Uterus (tissue), 4 donors: Measurements from ENCODE around the gene TOR4A. TPM values are rescaled to one million over a fixed set of nuclear protein-coding genes. Genes with fewer than 3 reads are reported as not detected.

Experiments
- DNase-seq, 2 donors: peaks; one replicate each; pipeline ENCODE4 v3.0.0-alpha.2; 2019 to 2020
- H3K27ac ChIP-seq, 2 donors: fragments of 200-600 bp; sonication (generic); 1 replicate in 1 of 2; 2 replicates in 1 of 2; pipeline ENCODE4 v1.5.1; 2016 to 2018
- H3K27me3 ChIP-seq, 2 donors: fragments of 200-600 bp; sonication (generic); one replicate each; pipeline ENCODE4 v1.5.1; 2018 to 2019; ENCODE audit warnings: control low read depth in 1 of 2
- H3K36me3 ChIP-seq, 2 donors: fragments of 200-600 bp; sonication (generic); one replicate each; pipeline ENCODE4 v1.5.1; 2019; ENCODE audit warnings: control low read depth in 1 of 2
- H3K4me1 ChIP-seq, 2 donors: fragments of 200-600 bp; sonication (generic); one replicate each; pipeline ENCODE4 v1.5.1; 2018 to 2019; ENCODE audit warnings: control low read depth in 1 of 2
- H3K4me3 ChIP-seq, 2 donors: fragments of 200-600 bp; sonication (generic); 1 replicate in 1 of 2; 2 replicates in 1 of 2; pipeline ENCODE4 v1.5.1; 2018 to 2019; ENCODE audit warnings: mild to moderate bottlenecking in 1 of 2
- H3K9me3 ChIP-seq, 2 donors: fragments of 200-600 bp; sonication (generic); one replicate each; pipeline ENCODE4 v1.5.1; 2019; ENCODE audit warnings: control low read depth in 1 of 2
- CTCF ChIP-seq, 4 experiments: fragments of 200-600 bp in 2 of 4; fragments of 450-650 bp in 2 of 4; sonication (generic) in 2 of 4; IDR thresholded peaks; one replicate each; pipeline ENCODE4 v1.5.1; 2016 to 2019; ENCODE audit warnings: antibody characterized with exemption in 4 of 4, mild to moderate bottlenecking in 2 of 4, moderate library complexity in 1 of 4
- POLR2A ChIP-seq, 2 donors: fragments of 450-650 bp; IDR thresholded peaks; one replicate each; pipeline ENCODE4 v1.6.1; 2016; ENCODE audit warnings: antibody characterized with exemption in 2 of 2, mild to moderate bottlenecking in 1 of 2, moderate library complexity in 1 of 2
- intact Hi-C: fragments of 100-400 bp; cut with DNase I; formaldehyde crosslinking; loops from one replicate; pipeline ENCODE4 v1.15.1; 2023; ENCODE audit warnings: low total_unique reads
- total RNA-seq, 4 donors: library from RNA; depleted of rRNA in 3 of 4; stranded (reverse); fragments of >200 nt in 3 of 4; gene quantifications; one replicate each; pipeline versions ENCODE4 v1.1.0 to v1.2.4, GENCODE V29; 2014 to 2023
- donor health status: DM: yes; HTN: yes; CAD: no.

TOR4A gene
- total RNA-seq, 4 donors from 2014 or later = 2.6 to 12.7 (median 11.5) TPM

GRCh38 chr9:137309368-137310188 lies 32.1 kb downstream of the TOR4A start:
- H3K4me3 ChIP-seq = no peak overlapping the region
- peaks cover 0 to 3% of the 10 kb centered on the region in 2 donors for H3K27me3 ChIP-seq
- TF ChIP-seq POLR2A (IDR thresholded peaks at IDR 0.05) = no peak
- no peak for TF ChIP-seq CTCF (IDR thresholded peaks at IDR 0.05)
- DNase-seq = no peak
- no peaks in the 10 kb centered on the region for H3K9me3 ChIP-seq
- intact Hi-C loops = loop anchor here (10.0 kb wide), 1 partner anchor 105 kb away; no protein-coding TSS in a partner anchor
- no peaks in the 10 kb centered on the region for H3K36me3 ChIP-seq
- peaks cover 0 to 25% of the 10 kb centered on the region in 2 donors for H3K4me1 ChIP-seq
- no peak overlapping the region for H3K27ac ChIP-seq

GRCh38 chr9:137310189-137311052 lies 32.9 kb downstream of the TOR4A start:
- Histone ChIP-seq H3K9me3 (no peaks in the 10 kb centered on the region), H3K27me3 (peaks cover 0 to under 1% of the 10 kb centered on the region in 2 donors), H3K27ac (no peak overlapping the region), H3K4me3 (no peak overlapping the region), H3K36me3 (no peaks in the 10 kb centered on the region), H3K4me1 (peaks cover 0 to 18% of the 10 kb centered on the region in 2 donors)
- TF ChIP-seq POLR2A (IDR thresholded peaks at IDR 0.05) = no peak
- TF ChIP-seq CTCF (IDR thresholded peaks at IDR 0.05) = no peak
- intact Hi-C loops = no loop called here
- no peak for DNase-seq

GRCh38 chr9:137311171-137311985 lies 33.9 kb downstream of the TOR4A start:
- intact Hi-C loops = no loop called here
- H3K4me3 ChIP-seq = no peak overlapping the region
- H3K4me1 ChIP-seq = peaks cover 0 to 23% of the 10 kb centered on the region in 2 donors
- H3K36me3 ChIP-seq = no peaks in the 10 kb centered on the region
- TF ChIP-seq CTCF (IDR thresholded peaks at IDR 0.05) (no peak), POLR2A (IDR thresholded peaks at IDR 0.05) (no peak)
- DNase-seq = no peak
- H3K27ac ChIP-seq = no peak overlapping the region
- peaks cover 0 to 3% of the 10 kb centered on the region in 2 donors for H3K27me3 ChIP-seq
- H3K9me3 ChIP-seq = no peaks in the 10 kb centered on the region

- intact Hi-C loops = no loop called here
- H3K36me3 ChIP-seq = no peaks in the 10 kb centered on the region
- peak in 1 of 2 donors; percentile 14 for DNase-seq
- no peak overlapping the region for H3K27ac ChIP-seq
- no peak for TF ChIP-seq POLR2A (IDR thresholded peaks at IDR 0.05)
- TF ChIP-seq CTCF (IDR thresholded peaks at IDR 0.05) = no peak
- H3K9me3 ChIP-seq = no peaks in the 10 kb centered on the region
- peaks cover 0 to 16% of the 10 kb centered on the region in 2 donors for H3K4me1 ChIP-seq
- peaks cover 0 to 9% of the 10 kb centered on the region in 2 donors for H3K27me3 ChIP-seq
- no peak overlapping the region for H3K4me3 ChIP-seq
Measured at GRCh38 chr9:137311986-137312851, 34.7 kb downstream of the TOR4A start.
